ENCODE results near the gene CNFN. TPM values are rescaled to one million over a fixed set of nuclear protein-coding genes. Genes with fewer than 3 reads are reported as not detected.

The CNFN gene
- total RNA-seq, 1 donor from 2014 or later: 2.9 TPM

GRCh38 chr19:42397263-42398166 lies 7.4 kb upstream of the CNFN start:
- Mint-ChIP-seq H3K36me3 (peaks cover 2% of the 10 kb centered on the region), H3K9me3 (no peaks in the 10 kb centered on the region), H3K27ac (peak overlapping the region; percentile 96)

GRCh38 chr19:42396381-42397262 lies 6.5 kb upstream of the CNFN start:
- Mint-ChIP-seq H3K27ac (peak overlapping the region; percentile 96), H3K4me1 (peaks cover 42% of the 10 kb centered on the region), H3K27me3 (ENCODE audit: insufficient read depth, low read depth) (peaks cover 19% of the 10 kb centered on the region), H3K36me3 (peaks cover 2% of the 10 kb centered on the region), H3K9me3 (no peaks in the 10 kb centered on the region), H3K4me3 (peak overlapping the region; percentile 89)
- Histone ChIP-seq H3K79me2 (ENCODE audit: low read depth) (peaks cover 13% of the 10 kb centered on the region), H4K20me1 (ENCODE audit: low read depth) (peaks cover 11% of the 10 kb centered on the region), H3K36me3 (no peaks in the 10 kb centered on the region), H3K27me3 (peaks cover 15% of the 10 kb centered on the region), H3K9ac (peak overlapping the region; percentile 71), H3K27ac (no peak overlapping the region), H3K4me1 (peaks cover 7% of the 10 kb centered on the region), H3K4me3 (peak overlapping the region; percentile 74), H3K9me3 (ENCODE audit: low read depth) (no peaks in the 10 kb centered on the region), H3F3A (ENCODE audit: low read depth) (peaks cover 19% of the 10 kb centered on the region), H2AFZ (replicated peaks) (peak overlapping the region; percentile 78), H3K4me2 (peak overlapping the region; percentile 96)
- TF ChIP-seq EZH2phosphoT487 (IDR thresholded peaks at IDR 0.05): no peak
- no peak for TF ChIP-seq EZH2 (IDR thresholded peaks at IDR 0.05)
- TF ChIP-seq, protein P1, sequence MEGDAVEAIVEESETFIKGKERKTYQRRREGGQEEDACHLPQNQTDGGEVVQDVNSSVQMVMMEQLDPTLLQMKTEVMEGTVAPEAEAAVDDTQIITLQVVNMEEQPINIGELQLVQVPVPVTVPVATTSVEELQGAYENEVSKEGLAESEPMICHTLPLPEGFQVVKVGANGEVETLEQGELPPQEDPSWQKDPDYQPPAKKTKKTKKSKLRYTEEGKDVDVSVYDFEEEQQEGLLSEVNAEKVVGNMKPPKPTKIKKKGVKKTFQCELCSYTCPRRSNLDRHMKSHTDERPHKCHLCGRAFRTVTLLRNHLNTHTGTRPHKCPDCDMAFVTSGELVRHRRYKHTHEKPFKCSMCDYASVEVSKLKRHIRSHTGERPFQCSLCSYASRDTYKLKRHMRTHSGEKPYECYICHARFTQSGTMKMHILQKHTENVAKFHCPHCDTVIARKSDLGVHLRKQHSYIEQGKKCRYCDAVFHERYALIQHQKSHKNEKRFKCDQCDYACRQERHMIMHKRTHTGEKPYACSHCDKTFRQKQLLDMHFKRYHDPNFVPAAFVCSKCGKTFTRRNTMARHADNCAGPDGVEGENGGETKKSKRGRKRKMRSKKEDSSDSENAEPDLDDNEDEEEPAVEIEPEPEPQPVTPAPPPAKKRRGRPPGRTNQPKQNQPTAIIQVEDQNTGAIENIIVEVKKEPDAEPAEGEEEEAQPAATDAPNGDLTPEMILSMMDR (IDR thresholded peaks at IDR 0.05): no peak
- DNase-seq (ENCODE audit: low spot score): peak; percentile 98

More at GRCh38 chr19:42397263-42398166, 7.4 kb upstream of the CNFN start:
- TF ChIP-seq, protein P1 (IDR thresholded peaks at IDR 0.05): peak; percentile 2
- TF ChIP-seq EZH2phosphoT487 (IDR thresholded peaks at IDR 0.05): no peak
- no peak for TF ChIP-seq EZH2 (IDR thresholded peaks at IDR 0.05)
- Mint-ChIP-seq H3K4me3 (peak overlapping the region; percentile 89), H3K4me1 (peaks cover 42% of the 10 kb centered on the region), H3K27me3 (ENCODE audit: insufficient read depth, low read depth) (peaks cover 19% of the 10 kb centered on the region)
- Histone ChIP-seq H3K27ac (no peak overlapping the region), H3K27me3 (peaks cover 9% of the 10 kb centered on the region), H2AFZ (replicated peaks) (peak overlapping the region; percentile 58), H3K4me3 (peak overlapping the region; percentile 74), H3K4me2 (peak overlapping the region; percentile 96), H3F3A (ENCODE audit: low read depth) (peaks cover 22% of the 10 kb centered on the region), H3K79me2 (ENCODE audit: low read depth) (peaks cover 13% of the 10 kb centered on the region), H3K9ac (peak overlapping the region; percentile 71), H3K36me3 (no peaks in the 10 kb centered on the region), H3K4me1 (peaks cover 9% of the 10 kb centered on the region), H4K20me1 (ENCODE audit: low read depth) (peaks cover 14% of the 10 kb centered on the region), H3K9me3 (ENCODE audit: low read depth) (no peaks in the 10 kb centered on the region)
- no peak for DNase-seq (ENCODE audit: low spot score)

GRCh38 chr19:42394751-42395150 lies 4.7 kb upstream of the CNFN start:
- no peak for DNase-seq (ENCODE audit: low spot score)
- Histone ChIP-seq H3K79me2 (ENCODE audit: low read depth) (peaks cover 13% of the 10 kb centered on the region), H3K27ac (no peak overlapping the region), H3K4me3 (no peak overlapping the region), H4K20me1 (ENCODE audit: low read depth) (peaks cover 8% of the 10 kb centered on the region), H3K36me3 (no peaks in the 10 kb centered on the region), H3K4me1 (peaks cover 11% of the 10 kb centered on the region), H3K9me3 (ENCODE audit: low read depth) (no peaks in the 10 kb centered on the region), H3F3A (ENCODE audit: low read depth) (peaks cover 6% of the 10 kb centered on the region), H3K27me3 (peaks cover 34% of the 10 kb centered on the region), H3K4me2 (no peak overlapping the region), H3K9ac (no peak overlapping the region), H2AFZ (replicated peaks) (no peak overlapping the region)
- peaks cover 23% of the 10 kb centered on the region for H3K27me3 Mint-ChIP-seq (ENCODE audit: insufficient read depth, low read depth)
- no peaks in the 10 kb centered on the region for H3K9me3 Mint-ChIP-seq
- peak overlapping the region; percentile 35 for H3K27ac Mint-ChIP-seq
- peaks cover 32% of the 10 kb centered on the region for H3K4me1 Mint-ChIP-seq
- peak overlapping the region; percentile 48 for H3K4me3 Mint-ChIP-seq
- H3K36me3 Mint-ChIP-seq: no peaks in the 10 kb centered on the region
- no peak for TF ChIP-seq EZH2 (IDR thresholded peaks at IDR 0.05)
- TF ChIP-seq, protein P1 (IDR thresholded peaks at IDR 0.05): no peak
- no peak for TF ChIP-seq EZH2phosphoT487 (IDR thresholded peaks at IDR 0.05)
